Measurements from ENCODE around the gene FOXP1.

The FOXP1 gene

GRCh38 chr3:71541313-71541712 lies 42.2 kb downstream of the FOXP1 start:
- peaks cover 87% of the 10 kb centered on the region for H3K79me2 ChIP-seq (ENCODE audit: control insufficient read depth, low read length)
- H3F3A ChIP-seq (ENCODE audit: control insufficient read depth, insufficient read depth), result peaks cover 25% of the 10 kb centered on the region

GRCh38 chr3:71537211-71537611 lies 46.3 kb downstream of the FOXP1 start:
- TF ChIP-seq, protein P1, sequence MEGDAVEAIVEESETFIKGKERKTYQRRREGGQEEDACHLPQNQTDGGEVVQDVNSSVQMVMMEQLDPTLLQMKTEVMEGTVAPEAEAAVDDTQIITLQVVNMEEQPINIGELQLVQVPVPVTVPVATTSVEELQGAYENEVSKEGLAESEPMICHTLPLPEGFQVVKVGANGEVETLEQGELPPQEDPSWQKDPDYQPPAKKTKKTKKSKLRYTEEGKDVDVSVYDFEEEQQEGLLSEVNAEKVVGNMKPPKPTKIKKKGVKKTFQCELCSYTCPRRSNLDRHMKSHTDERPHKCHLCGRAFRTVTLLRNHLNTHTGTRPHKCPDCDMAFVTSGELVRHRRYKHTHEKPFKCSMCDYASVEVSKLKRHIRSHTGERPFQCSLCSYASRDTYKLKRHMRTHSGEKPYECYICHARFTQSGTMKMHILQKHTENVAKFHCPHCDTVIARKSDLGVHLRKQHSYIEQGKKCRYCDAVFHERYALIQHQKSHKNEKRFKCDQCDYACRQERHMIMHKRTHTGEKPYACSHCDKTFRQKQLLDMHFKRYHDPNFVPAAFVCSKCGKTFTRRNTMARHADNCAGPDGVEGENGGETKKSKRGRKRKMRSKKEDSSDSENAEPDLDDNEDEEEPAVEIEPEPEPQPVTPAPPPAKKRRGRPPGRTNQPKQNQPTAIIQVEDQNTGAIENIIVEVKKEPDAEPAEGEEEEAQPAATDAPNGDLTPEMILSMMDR (IDR thresholded peaks at IDR 0.05; ENCODE audit: low read depth, low read length, poor library complexity, severe bottlenecking), result no peak
- no peak for TF ChIP-seq EZH2phosphoT487 (IDR thresholded peaks at IDR 0.05; ENCODE audit: borderline replicate concordance, low read length)
- no peaks in the 10 kb centered on the region for H3K27me3 ChIP-seq (ENCODE audit: control insufficient read depth, low read length)
- peaks cover 50% of the 10 kb centered on the region for H3K36me3 ChIP-seq (ENCODE audit: control insufficient read depth, low read length)
- no peak overlapping the region for H3K4me3 ChIP-seq (ENCODE audit: low read length)
- H3K4me2 ChIP-seq (ENCODE audit: low read length), result no peak overlapping the region
- no peaks in the 10 kb centered on the region for H3K9me3 ChIP-seq (ENCODE audit: control insufficient read depth, insufficient read depth, low read length)
- peaks cover 95% of the 10 kb centered on the region for H3K79me2 ChIP-seq (ENCODE audit: control insufficient read depth, low read length)
- H3K27ac ChIP-seq (ENCODE audit: low read depth, low read length), result no peak overlapping the region
- H3K9me2 ChIP-seq (replicated peaks; ENCODE audit: control insufficient read depth, low read length), result no peaks in the 10 kb centered on the region
- H4K20me1 ChIP-seq (ENCODE audit: control insufficient read depth, insufficient read depth, low read depth, low read length), result no peaks in the 10 kb centered on the region
- H3K4me1 ChIP-seq (ENCODE audit: control insufficient read depth, low read length), result peaks cover 52% of the 10 kb centered on the region
- peaks cover 8% of the 10 kb centered on the region for H3F3A ChIP-seq (ENCODE audit: control insufficient read depth, insufficient read depth)

More at GRCh38 chr3:71541313-71541712, 42.2 kb downstream of the FOXP1 start:
- no peaks in the 10 kb centered on the region for H4K20me1 ChIP-seq (ENCODE audit: control insufficient read depth, insufficient read depth, low read depth, low read length)
- no peaks in the 10 kb centered on the region for H3K9me3 ChIP-seq (ENCODE audit: control insufficient read depth, insufficient read depth, low read length)
- peak overlapping the region; percentile 96; the same call in 1 of the 2 replicates for H3K27ac ChIP-seq (ENCODE audit: low read depth, low read length)
- peaks cover 67% of the 10 kb centered on the region for H3K4me1 ChIP-seq (ENCODE audit: control insufficient read depth, low read length)
- no peaks in the 10 kb centered on the region for H3K9me2 ChIP-seq (replicated peaks; ENCODE audit: control insufficient read depth, low read length)
- H3K4me3 ChIP-seq (ENCODE audit: low read length), result peak overlapping the region; percentile 76
- TF ChIP-seq, protein P1 (IDR thresholded peaks at IDR 0.05; ENCODE audit: low read depth, low read length, poor library complexity, severe bottlenecking), result no peak
- TF ChIP-seq EZH2phosphoT487 (IDR thresholded peaks at IDR 0.05; ENCODE audit: borderline replicate concordance, low read length), result no peak
- H3K4me2 ChIP-seq (ENCODE audit: low read length), result peak overlapping the region; percentile 78
- no peaks in the 10 kb centered on the region for H3K27me3 ChIP-seq (ENCODE audit: control insufficient read depth, low read length)
- peaks cover 43% of the 10 kb centered on the region for H3K36me3 ChIP-seq (ENCODE audit: control insufficient read depth, low read length)

GRCh38 chr3:71536376-71536965 lies 47.1 kb downstream of the FOXP1 start:
- H3K27me3 ChIP-seq (ENCODE audit: control insufficient read depth, low read length), result no peaks in the 10 kb centered on the region
- H3F3A ChIP-seq (ENCODE audit: control insufficient read depth, insufficient read depth), result 0 out of 2 replicates have a peak, but pooled peaks cover 2% of the 10 kb centered on the region
- peaks cover 52% of the 10 kb centered on the region for H3K4me1 ChIP-seq (ENCODE audit: control insufficient read depth, low read length)

More at GRCh38 chr3:71536376-71536965, 47.1 kb downstream of the FOXP1 start:
- Histone ChIP-seq H4K20me1 (ENCODE audit: control insufficient read depth, insufficient read depth, low read depth, low read length) (no peaks in the 10 kb centered on the region), H3K79me2 (ENCODE audit: control insufficient read depth, low read length) (peaks cover 95% of the 10 kb centered on the region), H3K9me3 (ENCODE audit: control insufficient read depth, insufficient read depth, low read length) (no peaks in the 10 kb centered on the region), H3K9me2 (replicated peaks; ENCODE audit: control insufficient read depth, low read length) (no peaks in the 10 kb centered on the region), H3K27ac (ENCODE audit: low read depth, low read length) (no peak overlapping the region), H3K4me3 (ENCODE audit: low read length) (no peak overlapping the region), H3K4me2 (ENCODE audit: low read length) (no peak overlapping the region), H3K36me3 (ENCODE audit: control insufficient read depth, low read length) (peaks cover 50% of the 10 kb centered on the region)
- TF ChIP-seq, protein P1 (IDR thresholded peaks at IDR 0.05; ENCODE audit: low read depth, low read length, poor library complexity, severe bottlenecking), result no peak
- TF ChIP-seq EZH2phosphoT487 (IDR thresholded peaks at IDR 0.05; ENCODE audit: borderline replicate concordance, low read length), result no peak
